ENCODE measurements around the gene E2F7.
A peak's percentile ranks its signal among the peaks of the same experiment; 100 is the strongest.
"Not testable (repeated sequence)": the region's sequence is repeated elsewhere in the genome, so short reads cannot be mapped to it uniquely, and the experiment has no call there.

Gene E2F7, protein sequence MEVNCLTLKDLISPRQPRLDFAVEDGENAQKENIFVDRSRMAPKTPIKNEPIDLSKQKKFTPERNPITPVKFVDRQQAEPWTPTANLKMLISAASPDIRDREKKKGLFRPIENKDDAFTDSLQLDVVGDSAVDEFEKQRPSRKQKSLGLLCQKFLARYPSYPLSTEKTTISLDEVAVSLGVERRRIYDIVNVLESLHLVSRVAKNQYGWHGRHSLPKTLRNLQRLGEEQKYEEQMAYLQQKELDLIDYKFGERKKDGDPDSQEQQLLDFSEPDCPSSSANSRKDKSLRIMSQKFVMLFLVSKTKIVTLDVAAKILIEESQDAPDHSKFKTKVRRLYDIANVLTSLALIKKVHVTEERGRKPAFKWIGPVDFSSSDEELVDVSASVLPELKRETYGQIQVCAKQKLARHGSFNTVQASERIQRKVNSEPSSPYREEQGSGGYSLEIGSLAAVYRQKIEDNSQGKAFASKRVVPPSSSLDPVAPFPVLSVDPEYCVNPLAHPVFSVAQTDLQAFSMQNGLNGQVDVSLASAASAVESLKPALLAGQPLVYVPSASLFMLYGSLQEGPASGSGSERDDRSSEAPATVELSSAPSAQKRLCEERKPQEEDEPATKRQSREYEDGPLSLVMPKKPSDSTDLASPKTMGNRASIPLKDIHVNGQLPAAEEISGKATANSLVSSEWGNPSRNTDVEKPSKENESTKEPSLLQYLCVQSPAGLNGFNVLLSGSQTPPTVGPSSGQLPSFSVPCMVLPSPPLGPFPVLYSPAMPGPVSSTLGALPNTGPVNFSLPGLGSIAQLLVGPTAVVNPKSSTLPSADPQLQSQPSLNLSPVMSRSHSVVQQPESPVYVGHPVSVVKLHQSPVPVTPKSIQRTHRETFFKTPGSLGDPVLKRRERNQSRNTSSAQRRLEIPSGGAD

DNA sequence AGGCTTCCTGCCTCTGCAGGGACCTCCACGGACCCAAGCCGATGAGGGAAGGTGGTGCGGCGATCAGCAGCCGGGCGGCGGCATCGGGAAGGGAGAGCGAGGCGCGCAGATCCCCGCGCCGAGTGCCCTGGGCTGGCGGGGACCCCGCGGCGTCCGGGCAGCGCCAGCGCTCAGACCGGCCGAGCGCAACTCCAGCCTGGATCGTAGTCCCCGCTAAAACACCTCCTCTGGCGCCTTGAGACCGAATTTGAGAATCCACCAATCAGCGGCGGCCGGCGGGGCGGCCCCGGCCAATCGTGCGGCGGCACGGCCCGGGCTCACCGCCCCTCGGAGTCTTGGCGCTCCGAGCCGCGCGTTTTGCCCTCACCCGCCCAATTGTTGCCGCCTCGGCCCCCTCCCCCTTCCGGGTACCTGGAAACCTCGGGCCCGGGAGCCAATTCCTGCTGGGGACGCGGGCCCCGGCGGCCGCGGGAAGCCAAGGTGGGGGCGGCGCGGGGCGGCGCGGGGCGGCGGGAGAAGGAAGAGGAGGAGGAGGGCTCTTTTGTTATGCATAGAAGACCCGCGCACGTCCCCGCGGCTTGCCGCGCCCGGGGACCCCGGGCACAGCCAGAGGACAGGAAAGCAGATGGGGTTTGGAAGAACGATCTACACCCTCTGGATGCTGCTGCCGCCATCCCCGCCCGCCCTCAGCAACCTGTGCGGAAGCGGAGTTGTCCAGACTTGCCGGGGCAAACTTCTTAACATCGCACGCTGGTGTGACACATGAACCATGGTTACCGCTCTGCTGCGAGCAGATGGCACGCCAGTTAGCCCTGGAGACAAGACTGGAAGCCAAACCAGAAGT lies at the start of gene E2F7:
TSS of gene E2F7 (minus strand) at position 209 of the 844 bp plus-strand sequence. CDS start 934 bp downstream, outside the sequence.
- peak; percentile 95 for DNase-seq

DNA sequence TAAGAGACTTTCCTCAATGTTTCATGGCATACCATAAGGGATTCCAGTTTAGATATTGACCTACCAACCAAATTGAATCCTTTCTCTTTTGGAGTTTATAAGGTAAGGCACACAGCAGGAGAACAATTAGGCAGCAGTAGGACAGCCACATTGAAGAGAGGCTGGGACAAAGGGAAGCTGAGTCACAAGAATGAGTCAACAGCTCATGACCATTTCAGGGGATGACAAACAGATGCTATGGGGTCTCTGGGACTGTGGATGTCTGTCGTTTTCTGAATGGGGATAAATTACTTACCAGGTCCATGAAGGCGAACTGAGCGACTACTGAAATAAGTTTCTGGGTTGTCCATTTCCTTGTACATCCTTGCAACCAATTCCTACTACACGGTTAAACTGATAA lies 48.6 kb upstream of the E2F7 start:
- DNase-seq, result no peak

DNA sequence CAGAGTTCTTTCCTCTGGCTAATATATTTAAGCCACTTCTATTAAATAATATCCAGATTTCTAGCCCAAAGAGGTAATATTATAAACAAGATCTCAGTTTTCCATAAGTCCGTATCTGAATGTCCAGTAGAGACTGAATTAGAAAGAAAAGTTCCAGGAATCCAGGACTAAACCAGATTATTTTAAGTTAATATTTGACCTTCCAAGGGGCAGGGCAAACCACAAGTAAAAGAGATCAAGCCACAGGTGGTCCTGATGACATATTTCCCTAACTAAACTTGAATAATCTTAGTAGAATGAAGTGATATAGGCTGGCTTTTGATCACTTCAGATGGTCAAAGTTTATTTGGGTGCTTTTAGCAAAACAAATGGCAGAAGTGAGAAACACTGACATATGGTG lies 43.3 kb upstream of the E2F7 start:
- DNase-seq, result no peak

DNA sequence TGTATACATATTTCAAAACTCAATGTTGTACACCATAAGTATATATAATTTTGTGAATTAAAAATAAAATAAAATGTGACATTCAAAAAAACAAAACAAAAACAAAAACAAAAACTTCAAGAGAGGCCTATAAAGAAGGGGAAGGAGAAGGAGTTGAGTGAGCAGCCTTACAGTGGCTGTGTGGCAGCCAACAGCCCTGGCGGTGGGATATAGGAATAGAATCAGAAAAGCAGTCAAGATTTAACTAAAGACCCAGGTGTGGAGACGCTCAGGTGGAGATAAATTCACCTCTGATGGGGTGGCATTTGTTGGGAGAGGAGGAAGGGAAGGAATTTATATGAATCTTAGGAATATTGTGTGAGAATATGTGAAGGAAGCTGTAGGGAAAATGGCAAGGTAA lies 41.8 kb upstream of the E2F7 start:
- DNase-seq, result no peak

DNA sequence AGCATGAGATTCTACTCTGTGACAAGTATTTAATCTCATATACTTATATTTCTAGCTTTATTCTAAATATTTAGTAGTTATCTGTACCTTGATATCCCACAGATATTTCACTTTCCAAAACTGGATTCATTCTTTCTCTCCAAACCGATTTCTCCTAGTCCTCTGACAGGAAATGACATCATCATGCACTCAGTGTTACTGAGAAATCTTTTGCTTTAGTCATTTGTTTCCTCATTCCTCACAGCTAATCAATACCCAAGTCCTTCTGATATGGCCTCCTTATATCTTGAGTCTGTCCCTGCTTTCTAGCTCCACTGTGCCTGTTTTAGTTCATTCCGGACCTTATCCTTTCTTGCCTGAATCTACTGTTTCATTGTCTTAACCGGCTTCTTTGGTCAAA lies 39.4 kb upstream of the E2F7 start:
- DNase-seq, result no peak

DNA sequence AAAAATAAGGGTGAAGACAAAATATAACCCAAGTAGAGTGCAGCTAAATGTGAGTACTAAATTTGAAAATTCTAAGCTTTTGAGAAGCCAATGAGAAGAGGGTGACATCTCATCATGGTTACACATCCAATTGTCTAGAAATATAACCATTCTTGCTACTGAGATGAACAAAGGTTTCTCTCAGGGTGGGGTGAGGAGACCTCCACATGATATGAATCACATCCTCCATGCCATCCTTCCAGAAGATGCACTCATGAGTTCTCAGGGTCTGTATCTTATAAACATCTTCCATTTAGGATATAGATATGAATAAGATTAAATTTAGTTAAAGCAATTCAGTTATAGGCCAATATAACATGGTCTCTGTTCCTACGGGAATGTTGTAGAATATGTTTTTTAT lies 38.9 kb upstream of the E2F7 start:
- no peak for DNase-seq

DNA sequence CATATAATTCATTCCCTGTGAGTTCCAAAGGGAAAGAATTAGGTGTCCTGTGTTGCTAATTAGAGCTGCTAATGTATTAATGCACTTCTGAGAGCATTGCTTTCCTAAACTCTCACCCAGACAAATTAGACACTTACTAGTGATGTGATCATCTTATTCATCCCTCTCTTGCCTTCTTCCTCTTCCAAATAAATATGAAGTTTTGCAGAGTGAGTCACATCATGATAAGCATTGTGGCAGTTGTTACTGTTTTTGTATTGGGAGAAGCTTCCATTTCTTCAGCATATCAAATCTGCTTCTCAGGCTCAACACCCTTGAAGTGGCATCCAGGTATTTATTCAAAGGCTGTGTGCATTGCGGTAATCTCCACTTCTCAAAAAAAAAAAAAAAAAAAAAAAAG lies 37.3 kb upstream of the E2F7 start:
- DNase-seq, result no peak

DNA sequence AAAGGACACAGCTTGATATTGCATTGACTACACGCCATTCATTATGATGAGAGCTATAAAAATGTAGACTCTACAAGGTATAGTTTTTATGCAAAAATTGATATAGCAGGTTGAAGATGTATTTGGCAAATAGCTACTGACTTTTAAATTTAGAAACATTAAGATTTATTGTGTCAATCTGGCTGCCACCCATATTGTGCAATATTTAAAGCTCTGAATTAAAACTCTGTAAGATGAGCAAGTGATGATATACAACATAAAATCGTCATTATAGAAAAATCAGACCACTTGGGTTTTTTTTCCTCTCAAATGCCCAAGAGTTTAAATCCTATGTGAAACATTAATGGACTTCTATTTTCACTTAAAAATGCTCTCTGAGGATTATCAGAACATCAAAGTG lies 36.8 kb upstream of the E2F7 start:
- no peak for DNase-seq

DNA sequence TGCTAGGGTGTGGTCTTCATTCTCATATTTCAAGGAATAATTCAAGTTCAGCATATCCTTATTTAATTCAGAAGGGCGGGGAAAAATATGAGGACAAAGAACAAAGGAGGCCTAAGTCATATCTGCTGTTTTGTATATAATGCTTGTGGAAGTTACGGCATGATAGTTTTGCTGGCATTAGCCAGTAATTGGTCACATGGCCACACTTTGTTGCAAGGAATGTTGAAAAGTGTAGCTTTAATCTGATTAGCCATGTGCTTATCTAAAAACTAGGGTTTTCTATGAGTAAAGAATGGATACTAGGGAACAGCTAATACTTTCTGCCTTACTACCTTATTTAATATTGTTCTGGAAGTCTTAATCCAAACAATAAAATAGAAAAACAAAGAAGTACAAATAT lies 34.4 kb upstream of the E2F7 start:
- DNase-seq, result no peak

DNA sequence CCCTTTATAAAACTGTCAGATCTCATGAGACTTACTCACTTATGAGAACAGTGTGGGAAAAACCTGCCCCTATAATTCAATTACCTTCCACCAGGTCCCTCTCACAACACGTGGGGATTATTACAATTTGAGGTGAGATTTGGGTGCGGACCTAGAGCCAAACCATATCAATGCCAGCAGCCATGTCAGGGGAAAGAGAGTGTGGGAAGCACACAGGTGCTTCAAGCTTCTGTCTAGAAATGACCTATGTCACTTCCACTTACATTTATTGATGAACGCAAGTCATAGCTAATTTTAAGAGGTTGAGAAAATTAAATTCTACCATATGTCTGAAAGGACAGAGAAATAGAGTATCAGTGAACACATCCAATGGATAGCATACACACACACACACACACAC lies 32.5 kb upstream of the E2F7 start:
- no peak for DNase-seq

DNA sequence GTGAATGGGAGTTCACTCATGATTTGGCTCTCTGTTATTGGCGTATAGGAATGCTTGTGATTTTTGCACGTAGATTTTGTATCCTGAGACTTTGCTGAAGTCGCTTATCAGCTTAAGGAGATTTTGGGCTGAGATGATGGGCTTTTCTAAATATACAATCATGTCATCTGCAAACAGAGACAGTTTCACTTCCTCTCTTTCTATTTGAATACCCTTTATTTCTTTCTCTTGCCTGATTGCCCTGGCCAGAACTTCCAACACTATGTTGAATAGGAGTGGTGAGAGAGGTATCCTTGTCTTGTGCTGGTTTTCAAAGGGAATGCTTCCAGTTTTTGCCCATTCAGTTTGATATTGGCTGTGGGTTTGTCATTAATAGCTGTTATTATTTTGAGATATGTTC lies 26.9 kb upstream of the E2F7 start:
- DNase-seq, result not testable (repeated sequence)

DNA sequence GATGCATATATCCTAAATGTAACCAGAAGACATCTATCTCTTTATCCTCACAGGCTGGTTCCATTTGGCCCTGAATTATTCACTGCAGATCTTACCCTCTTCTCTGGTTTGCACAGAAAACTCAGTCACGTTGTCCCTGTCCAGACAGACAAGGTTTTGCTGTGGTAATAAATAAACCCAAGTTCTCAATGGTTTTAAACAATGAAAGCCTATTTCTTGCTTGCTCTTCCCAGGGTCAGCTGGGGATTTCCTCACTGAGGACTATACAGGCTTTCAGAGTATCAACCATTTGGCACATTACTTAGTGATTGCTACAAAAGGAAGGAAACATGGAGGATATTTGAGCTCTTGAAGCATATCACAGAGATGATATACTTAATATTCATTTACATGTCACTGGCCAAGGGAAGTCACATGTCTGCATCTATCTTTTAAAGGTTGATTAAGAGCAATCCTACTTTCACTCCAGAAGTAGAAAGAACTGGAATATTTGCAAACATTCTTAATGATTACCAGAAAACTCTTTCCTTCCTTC lies 24.4 kb upstream of the E2F7 start:
- no peak for DNase-seq

DNA sequence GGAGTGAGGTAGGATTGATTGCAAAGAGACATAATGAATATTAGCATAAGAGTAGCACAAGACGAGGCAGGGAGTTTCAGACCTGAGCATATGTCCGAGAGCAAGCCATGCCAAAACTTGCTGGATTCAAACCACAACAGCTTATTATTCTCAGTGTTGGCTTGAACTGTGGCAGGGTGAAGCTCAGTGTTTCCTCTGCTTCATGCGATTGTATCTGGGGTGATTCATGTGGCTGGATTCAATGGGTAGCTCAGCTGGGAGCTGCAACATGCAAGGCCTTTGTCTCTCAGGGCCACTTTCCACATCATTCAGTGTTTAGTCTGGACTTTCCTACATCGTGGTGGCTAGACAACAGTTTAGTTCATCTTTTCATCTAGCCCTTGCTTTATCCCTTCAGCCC lies 22.1 kb upstream of the E2F7 start:
- DNase-seq, result no peak

DNA sequence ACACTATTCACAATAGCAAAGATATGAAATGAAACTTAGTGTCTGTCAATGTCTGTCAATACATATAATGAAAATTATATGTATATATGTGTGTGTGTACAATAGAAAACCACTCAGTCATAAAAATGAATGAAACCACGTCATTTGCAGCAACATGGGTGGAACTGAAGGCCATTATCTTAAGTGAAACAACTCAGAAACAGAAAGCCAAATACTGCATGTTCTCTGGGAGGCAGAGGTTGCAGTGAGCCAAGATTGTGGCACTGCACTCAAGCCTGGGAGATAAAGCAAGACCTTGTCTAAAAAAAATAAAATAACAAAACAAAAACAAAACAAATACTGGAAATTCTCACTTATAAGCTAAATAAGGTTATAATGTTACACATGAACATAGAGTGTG lies 16.7 kb upstream of the E2F7 start:
- DNase-seq, result no peak

DNA sequence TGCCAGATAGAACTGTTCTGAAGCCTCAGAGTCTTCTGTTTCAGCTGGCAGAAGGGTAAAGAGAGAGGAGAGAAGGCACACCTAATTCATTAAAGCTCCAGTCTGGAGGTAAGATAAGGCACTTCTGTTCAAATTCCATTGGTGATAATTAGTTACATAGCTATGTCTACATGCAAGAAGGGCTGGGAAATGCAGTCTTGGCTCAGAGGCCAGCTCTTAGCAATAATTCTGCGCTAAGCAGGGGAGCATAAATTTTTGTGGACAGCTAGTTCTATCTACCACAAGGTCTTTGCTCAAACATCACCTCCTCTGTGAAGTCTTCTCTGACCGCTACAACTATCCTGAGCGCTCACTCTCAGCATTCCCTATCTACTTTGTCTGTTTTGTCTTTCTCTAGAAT lies 14.3 kb upstream of the E2F7 start:
- DNase-seq, result no peak

DNA sequence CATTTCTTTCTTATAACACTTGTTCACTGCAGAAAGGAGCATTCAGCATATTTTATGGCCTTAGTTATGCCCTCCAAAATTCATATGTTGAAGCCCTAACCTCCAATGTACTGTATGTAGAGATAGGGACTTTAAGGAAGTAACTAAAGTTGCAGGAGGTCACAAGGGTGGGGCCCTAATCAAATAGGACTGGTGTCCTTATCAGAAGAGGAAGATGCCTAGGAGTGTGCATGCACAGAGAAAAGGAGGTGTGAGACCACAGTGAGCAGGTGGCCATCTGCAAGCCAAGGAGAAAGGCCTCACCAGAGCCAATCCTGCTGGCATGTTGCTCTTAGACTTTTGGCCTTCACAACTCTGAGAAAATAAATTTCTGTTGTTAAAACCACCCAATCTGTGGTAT lies 12.9 kb upstream of the E2F7 start:
- no peak for DNase-seq

DNA sequence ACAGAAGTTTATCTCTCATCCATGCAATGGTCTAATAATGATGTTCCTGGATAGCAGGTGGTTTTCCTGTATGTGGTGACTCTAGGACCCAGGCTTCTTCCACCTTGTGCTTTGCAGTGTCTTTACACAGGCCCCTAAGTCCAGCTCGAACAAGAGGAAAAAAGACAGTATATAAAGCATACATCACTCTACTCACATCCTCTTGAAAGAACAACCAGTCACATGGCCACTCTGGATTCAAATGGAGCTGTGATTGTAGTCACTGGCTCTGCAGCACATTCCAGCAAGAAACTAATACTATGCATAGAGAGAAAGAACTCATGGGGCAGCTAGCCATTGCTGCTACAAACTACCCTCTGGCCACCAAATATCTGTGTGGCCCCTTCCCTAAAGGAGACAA lies 11.5 kb upstream of the E2F7 start:
- no peak for DNase-seq

DNA sequence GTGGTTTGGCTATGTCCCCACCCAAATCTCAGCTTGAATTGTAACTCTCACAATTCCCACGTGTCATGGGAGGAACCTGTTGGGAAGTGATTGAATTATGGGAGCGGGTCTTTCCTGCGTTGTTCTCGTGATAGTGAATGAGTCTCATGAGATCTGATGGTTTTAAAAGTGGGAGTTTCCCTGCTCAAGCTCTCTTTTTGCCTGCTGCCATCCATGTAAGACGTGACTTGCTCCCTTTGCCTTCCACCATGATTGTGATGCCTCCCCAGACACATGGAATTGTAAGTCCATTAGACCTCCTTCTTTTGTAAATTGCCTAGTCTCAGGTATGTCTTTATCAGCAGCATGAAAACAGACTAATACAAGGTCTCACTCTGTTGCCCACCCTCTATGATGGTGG lies 8.5 kb upstream of the E2F7 start:
- not testable (repeated sequence) for DNase-seq

DNA sequence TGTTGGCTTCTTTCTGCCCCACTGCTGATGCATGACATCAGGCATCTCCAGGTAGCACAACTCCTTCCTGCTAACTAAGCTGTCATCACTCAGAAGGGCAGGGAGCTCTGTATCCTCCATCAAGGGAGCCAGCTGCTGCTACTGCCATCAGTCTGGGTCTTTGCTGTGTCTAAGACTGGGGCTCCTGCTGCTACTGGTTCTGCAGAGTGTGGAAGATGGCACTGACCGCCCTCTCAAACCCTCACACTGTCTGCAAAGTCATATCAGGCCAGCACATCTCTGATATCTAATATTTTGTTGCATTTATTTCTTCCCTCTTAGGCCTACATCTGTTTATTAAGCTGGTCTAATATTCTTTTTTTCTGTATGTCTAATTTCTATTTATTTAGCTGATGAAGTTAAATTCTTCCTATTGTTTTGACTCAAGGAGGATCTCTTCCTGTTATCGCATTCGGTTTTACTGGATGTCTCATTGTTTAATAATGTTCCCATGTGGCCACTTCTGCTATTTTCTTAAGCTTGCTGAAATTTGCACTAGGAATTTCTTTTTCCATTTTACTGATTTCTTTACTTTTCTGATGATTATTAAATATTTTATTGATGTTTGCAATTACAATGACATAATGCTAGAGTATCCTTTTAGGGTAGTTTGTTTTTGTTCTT lies 7.6 kb upstream of the E2F7 start:
- no peak for DNase-seq

DNA sequence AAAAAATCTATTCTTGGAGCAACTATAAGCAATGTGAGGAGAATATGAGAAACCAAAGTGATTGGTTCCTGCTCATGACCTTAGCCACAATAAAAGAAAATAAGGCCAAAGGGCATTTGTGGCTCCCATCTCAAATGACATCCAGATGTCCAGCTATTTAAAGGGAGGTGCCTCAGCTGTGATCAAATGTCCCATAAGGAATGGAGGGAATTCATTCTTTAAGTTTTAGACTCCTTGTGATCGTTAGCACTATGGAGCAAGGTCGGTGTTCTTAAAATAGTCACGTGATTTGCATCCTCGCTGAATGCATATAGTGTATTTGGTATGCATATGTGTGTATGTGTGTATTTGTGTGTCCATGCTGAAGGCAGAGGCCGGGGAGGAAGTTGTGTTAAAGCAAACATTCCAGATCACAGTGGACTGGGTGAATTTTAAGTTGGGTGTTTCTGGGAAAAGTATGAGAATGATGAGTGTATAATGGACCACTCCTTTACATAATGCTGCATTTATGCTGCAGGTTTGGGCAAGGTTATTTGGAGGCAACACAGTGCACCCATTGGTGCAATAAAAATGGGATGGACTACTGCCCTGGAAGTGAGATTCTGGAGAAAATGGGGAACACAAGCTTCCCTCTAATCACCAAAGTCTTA lies 5.6 kb upstream of the E2F7 start:
- DNase-seq, result no peak

DNA sequence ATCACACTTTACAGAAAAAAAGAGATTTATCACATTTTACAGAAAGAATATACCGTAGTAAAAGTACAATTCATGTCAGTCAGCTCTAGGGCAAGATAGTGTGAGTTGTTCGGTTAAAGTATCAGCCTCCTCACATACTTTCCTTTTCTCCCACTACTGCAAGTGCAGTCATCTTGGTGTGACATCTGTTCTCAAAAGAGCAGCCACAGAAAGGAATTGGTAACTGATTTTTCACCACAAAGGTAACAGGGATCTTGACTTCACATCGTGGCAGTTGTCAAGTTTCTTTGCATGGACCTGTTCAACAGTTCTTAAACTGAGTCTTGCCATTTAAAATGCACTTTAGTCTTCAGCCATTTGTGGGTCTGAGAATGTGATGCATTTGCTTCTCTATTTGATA lies 5.0 kb upstream of the E2F7 start:
- DNase-seq, result no peak

DNA sequence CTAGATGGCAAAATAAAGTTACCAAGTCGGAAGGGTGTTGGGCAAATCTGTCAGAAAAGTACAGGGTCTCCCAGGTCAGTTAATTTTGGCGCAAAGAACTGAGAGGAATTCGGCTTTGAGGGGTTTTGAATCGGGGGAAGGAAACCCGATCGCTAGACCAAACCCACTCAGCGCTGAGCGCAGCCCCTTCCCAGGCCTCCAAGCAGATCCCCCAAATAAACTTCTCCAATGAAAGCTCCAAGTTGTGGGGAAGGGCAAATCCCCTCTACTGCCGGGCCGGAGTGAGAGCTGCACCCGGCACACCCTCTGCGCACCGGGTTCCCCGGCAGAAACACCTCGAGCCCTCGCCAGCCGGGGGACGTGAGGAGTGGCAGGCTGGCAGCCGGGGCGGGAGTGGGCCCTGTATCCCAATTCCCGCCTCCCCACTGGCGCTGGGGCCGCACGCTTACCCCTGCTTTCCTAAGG lies 441 bp downstream of the E2F7 start:
- no peak for DNase-seq
